HepG2 (cell line): ENCODE data around the gene BPHL. TPM values are rescaled to one million over a fixed set of nuclear protein-coding genes. Genes with fewer than 3 reads are reported as not detected.

Experiments
- ATF3 ChIP-seq: sonication (generic); formaldehyde crosslinking; IDR thresholded peaks from 2 replicates; pipeline ENCODE4 v1.4.0; 2020; ENCODE audit warnings: missing genetic modification reagents
- ETV5 ChIP-seq: IDR thresholded peaks from 2 replicates; pipeline ENCODE4 v1.6.1; 2018; ENCODE audit warnings: missing biosample characterization, missing genetic modification reagents, inconsistent platforms, borderline replicate concordance
- KAT2B ChIP-seq: fragments of 150-350 bp; IDR thresholded peaks from 2 replicates; pipeline ENCODE4 v1.6.1; 2014; ENCODE audit warnings: low read depth, low read length, borderline replicate concordance
- LRRFIP1 ChIP-seq: sonication (generic); formaldehyde crosslinking; conservative IDR thresholded peaks from 2 replicates; pipeline ENCODE4 v1.4.0; 2020; ENCODE audit warnings: missing genetic modification reagents
- MXD4 ChIP-seq: IDR thresholded peaks from 2 replicates; pipeline ENCODE4 v1.6.1; 2016; ENCODE audit warnings: mild to moderate bottlenecking, missing biosample characterization, missing genetic modification reagents
- MZF1 ChIP-seq: sonication (generic); formaldehyde crosslinking; IDR thresholded peaks from 2 replicates; pipeline ENCODE4 v1.8.1; 2023; ENCODE audit warnings: mild to moderate bottlenecking, missing genetic modification reagents, borderline replicate concordance
- NONO ChIP-seq, 2 experiments: fragments of 450-650 bp in 1 of 2; sonication (generic) in 1 of 2; formaldehyde crosslinking in 1 of 2; IDR thresholded peaks in 1 of 2; conservative IDR thresholded peaks in 1 of 2; 2 replicates each; pipeline versions ENCODE4 v1.6.1 to v1.8.0; 2017 to 2022; ENCODE audit warnings: mild to moderate bottlenecking in 1 of 2, missing genetic modification reagents in 1 of 2, moderate library complexity in 1 of 2
- NRL ChIP-seq: sonication (generic); formaldehyde crosslinking; IDR thresholded peaks from 2 replicates; pipeline ENCODE4 v1.5.0; 2020; ENCODE audit warnings: missing genetic modification reagents, mild to moderate bottlenecking, moderate library complexity, borderline replicate concordance
- PPARG ChIP-seq: conservative IDR thresholded peaks from 2 replicates; pipeline ENCODE4 v1.6.1; 2016; ENCODE audit warnings: missing biosample characterization, missing genetic modification reagents
- PTBP1 ChIP-seq: fragments of 200-400 bp; formaldehyde crosslinking; IDR thresholded peaks from 2 replicates; pipeline ENCODE4 v1.6.1; 2018; ENCODE audit warnings: low read length, low read depth; ENCODE audit not compliant: poor library complexity, severe bottlenecking
- SIN3A ChIP-seq: IDR thresholded peaks from 2 replicates; pipeline ENCODE4 v1.6.1; 2011; ENCODE audit warnings: low read depth, mild to moderate bottlenecking, control low read depth, low read length, borderline replicate concordance
- SUZ12 ChIP-seq: fragments of 150-350 bp; IDR thresholded peaks from 2 replicates; pipeline ENCODE4 v1.6.1; 2014; ENCODE audit warnings: low read depth, low read length
- TARDBP ChIP-seq: sonication (generic); formaldehyde crosslinking; IDR thresholded peaks from 2 replicates; pipeline ENCODE4 v1.8.0; 2022; ENCODE audit warnings: mild to moderate bottlenecking, missing genetic modification reagents
- TEAD3 ChIP-seq: optimal IDR thresholded peaks from 2 replicates; pipeline ENCODE3; 2016; ENCODE audit warnings: borderline replicate concordance
- U2AF1 ChIP-seq: fragments of 200-400 bp; formaldehyde crosslinking; optimal IDR thresholded peaks from 2 replicates; pipeline ENCODE3; 2017; ENCODE audit warnings: mild to moderate bottlenecking, low read depth, low read length
- ZBTB49 ChIP-seq: sonication (generic); formaldehyde crosslinking; IDR thresholded peaks from 2 replicates; pipeline ENCODE4 v1.4.0; 2020; ENCODE audit warnings: missing genetic modification reagents, borderline replicate concordance
- ZC3H13 ChIP-seq: sonication (generic); formaldehyde crosslinking; IDR thresholded peaks from 2 replicates; pipeline ENCODE4 v1.8.1; 2023; ENCODE audit warnings: mild to moderate bottlenecking, missing genetic modification reagents, moderate library complexity
- ZFP37 ChIP-seq: sonication (generic); formaldehyde crosslinking; IDR thresholded peaks from 2 replicates; pipeline ENCODE4 v1.4.0; 2020; ENCODE audit warnings: missing genetic modification reagents, borderline replicate concordance
- ZNF143 ChIP-seq: sonication (generic); formaldehyde crosslinking; IDR thresholded peaks from 2 replicates; pipeline ENCODE4 v1.4.0; 2020; ENCODE audit warnings: missing genetic modification reagents
- ZNF576 ChIP-seq: sonication (generic); formaldehyde crosslinking; IDR thresholded peaks from 2 replicates; pipeline ENCODE4 v1.4.0; 2020; ENCODE audit warnings: mild to moderate bottlenecking, missing genetic modification reagents
- ZNF598 ChIP-seq: sonication (generic); formaldehyde crosslinking; IDR thresholded peaks from 2 replicates; pipeline ENCODE4 v1.5.1; 2020; ENCODE audit warnings: mild to moderate bottlenecking, missing genetic modification reagents, borderline replicate concordance
- ZNF766 ChIP-seq: sonication (generic); formaldehyde crosslinking; IDR thresholded peaks from 2 replicates; pipeline ENCODE4 v1.5.0; 2020; ENCODE audit warnings: missing genetic modification reagents, borderline replicate concordance
- ZNF772 ChIP-seq: sonication (generic); formaldehyde crosslinking; IDR thresholded peaks from 2 replicates; pipeline ENCODE4 v1.5.0; 2020; ENCODE audit warnings: mild to moderate bottlenecking, missing genetic modification reagents
- ZNF775 ChIP-seq: sonication (generic); formaldehyde crosslinking; IDR thresholded peaks from 2 replicates; pipeline ENCODE4 v1.4.0; 2020; ENCODE audit warnings: missing genetic modification reagents, mild to moderate bottlenecking, moderate library complexity, borderline replicate concordance
- polyA plus RNA-seq, 8 experiments: library from polyadenylated mRNA; depleted of rRNA in 3 of 8; stranded (reverse) in 7 of 8; unstranded in 1 of 8; fragments of >200 nt; fragmentation: Illumina TruSeq in 4 of 8; extraction: Trizol in 4 of 8; gene quantifications; 2 replicates each; pipeline versions ENCODE4 v1.2.1 to v1.2.3, GENCODE V29; 2011 to 2016; ENCODE audit warnings: low read depth in 4 of 8, missing spikeins in 1 of 8, mixed read lengths in 1 of 8; ENCODE audit not compliant: insufficient read depth in 1 of 8
- total RNA-seq, 5 experiments: library from RNA; depleted of rRNA; stranded (reverse); fragments of >200 nt; fragmentation: Illumina TruSeq; extraction: Trizol; gene quantifications; 2 replicates each; pipeline ENCODE4 v1.2.3, GENCODE V29; 2016; ENCODE audit warnings: low read depth in 1 of 5

BPHL gene
- total and polyA plus RNA-seq, 2 of the 13 experiments (the other 11 are each of a cell fraction or from before 2014, with no cell fraction given) = 37.8 to 39.5 TPM

- TF ChIP-seq ZBTB49 (CRISPR knock-in tag) (no peak), ZNF775 (CRISPR knock-in tag) (peak; percentile 57; the same call in 1 of the 2 replicates), NRL (CRISPR knock-in tag) (peak; percentile 95), ZNF143 (CRISPR knock-in tag) (0 out of 2 replicates have a peak, but pooled peaks have one; percentile 2), LRRFIP1 (CRISPR knock-in tag) (no peak; the same call in 1 of the 2 replicates), ZNF772 (CRISPR knock-in tag) (peak; percentile 77; the same call in 1 of the 2 replicates), U2AF1 (peak; percentile 79), PPARG (CRISPR knock-in tag) (peak; percentile 75), KAT2B (no peak), ZNF598 (CRISPR knock-in tag) (peak; percentile 53; the same call in 1 of the 2 replicates), MZF1 (CRISPR knock-in tag) (no peak), ETV5 (peak; percentile 44; the same call in 1 of the 2 replicates), PTBP1 (peak; percentile 73), ZNF766 (CRISPR knock-in tag) (0 out of 2 replicates have a peak, but pooled peaks have one; percentile 49), ATF3 (CRISPR knock-in tag) (no peak; the same call in 1 of the 2 replicates), ZC3H13 (peak; percentile 93), SUZ12 (no peak), ZFP37 (CRISPR knock-in tag) (no peak), MXD4 (peak; percentile 77), TARDBP (CRISPR knock-in tag) (peak; percentile 44; the same call in 1 of the 2 replicates), SIN3A (peak; percentile 60; the same call in 1 of the 2 replicates), TEAD3 (CRISPR knock-in tag) (peak; percentile 38), NONO (IDR thresholded peaks at IDR 0.05) (no peak), NONO (CRISPR knock-in tag; conservative IDR thresholded peaks at IDR 0.05) (peak; percentile 93), ZNF576 (no peak; the same call in 1 of the 2 replicates)
Measured at GRCh38 chr6:3162565-3163247, 44.2 kb downstream of the BPHL start (continued).
